Inflammatory macrophage treated with lipopolysaccharide for 4 hours (primary cell): Measurements from ENCODE around the gene TRRAP.
"Not testable (repeated sequence)": the region's sequence is repeated elsewhere in the genome, so short reads cannot be mapped to it uniquely, and the experiment has no call there.

Experiments used
- DNase-seq: peaks from one replicate; pipeline ENCODE4 v3.0.0-alpha.2; 2020

TRRAP gene

GRCh38 chr7:98878365-98879197 is at the start of gene TRRAP:
Gene TRRAP (plus strand): TSS chr7:98878532. CDS start chr7:98881151, 2,619 bp downstream.
- peak; percentile 66 for DNase-seq

- no peak for DNase-seq
Measured at GRCh38 chr7:98830972-98831548, 47.3 kb upstream of the TRRAP start.

DNA sequence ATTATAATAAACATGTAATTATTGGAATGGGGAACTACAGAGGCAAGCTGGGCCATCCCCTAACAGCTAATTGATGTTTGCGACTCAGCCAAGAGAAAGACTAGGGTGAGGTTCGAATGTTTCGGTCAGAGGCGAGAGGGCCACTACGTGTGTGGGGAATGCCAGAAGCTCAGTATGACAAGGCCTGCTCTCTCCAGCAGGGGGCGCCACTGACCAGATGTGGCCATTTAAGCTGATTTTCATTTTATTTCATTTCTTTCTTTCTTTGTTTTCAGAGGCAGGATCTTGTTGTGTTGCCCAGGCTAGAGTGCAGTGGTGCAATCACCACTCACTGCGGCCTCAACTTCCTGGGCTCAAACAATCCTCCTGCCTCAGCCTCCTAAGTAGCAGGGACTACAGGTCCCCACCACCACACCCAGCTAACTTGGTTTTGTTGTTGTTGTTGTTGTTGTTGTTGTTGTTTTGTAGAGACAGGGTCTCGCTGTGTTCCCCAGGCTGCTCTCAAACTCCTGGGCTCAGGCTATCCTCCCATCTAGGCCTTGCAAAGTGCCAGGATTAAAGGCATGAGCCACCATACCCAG is 46.6 kb upstream of the TRRAP start:
- peak; percentile 45 for DNase-seq

DNA sequence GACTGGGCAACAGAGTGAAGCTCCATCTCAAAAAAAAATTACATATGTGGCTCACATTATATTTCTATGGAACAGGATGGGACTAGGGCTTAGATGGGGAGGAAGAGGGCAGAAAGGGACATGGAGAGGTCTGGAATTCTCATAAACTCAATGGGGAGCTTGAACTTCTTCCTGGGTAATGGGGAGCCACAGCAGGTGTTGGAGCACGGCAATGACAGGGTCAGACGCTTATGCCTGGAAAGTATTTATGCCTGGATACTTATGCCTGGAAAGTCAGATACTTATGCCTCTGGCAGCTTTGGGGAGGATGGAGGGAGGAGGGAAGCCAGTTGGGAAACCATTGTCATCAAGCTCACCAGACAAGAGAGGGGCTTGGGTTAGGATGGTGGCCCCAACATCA is 45.3 kb upstream of the TRRAP start:
- DNase-seq = no peak

DNA sequence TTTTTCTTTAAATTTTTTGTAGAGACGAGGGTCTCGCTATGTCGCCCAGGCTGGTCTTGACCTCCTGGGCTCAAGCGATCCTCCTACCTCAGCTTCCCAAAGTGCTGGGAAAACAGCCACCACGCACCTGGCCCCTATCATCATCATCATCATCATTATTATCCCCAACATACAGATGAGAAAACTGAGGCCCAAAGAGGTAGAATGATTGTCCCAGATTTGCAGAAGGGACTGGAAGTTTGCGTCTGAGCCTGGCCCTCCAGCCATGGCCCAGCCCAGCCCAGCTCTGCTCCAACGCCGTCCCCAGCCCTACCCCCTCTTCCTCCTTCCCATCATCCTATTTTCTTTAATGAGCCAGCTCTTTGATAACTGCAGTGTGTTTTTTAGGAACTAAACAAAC is 43.4 kb upstream of the TRRAP start:
- no peak for DNase-seq

DNA sequence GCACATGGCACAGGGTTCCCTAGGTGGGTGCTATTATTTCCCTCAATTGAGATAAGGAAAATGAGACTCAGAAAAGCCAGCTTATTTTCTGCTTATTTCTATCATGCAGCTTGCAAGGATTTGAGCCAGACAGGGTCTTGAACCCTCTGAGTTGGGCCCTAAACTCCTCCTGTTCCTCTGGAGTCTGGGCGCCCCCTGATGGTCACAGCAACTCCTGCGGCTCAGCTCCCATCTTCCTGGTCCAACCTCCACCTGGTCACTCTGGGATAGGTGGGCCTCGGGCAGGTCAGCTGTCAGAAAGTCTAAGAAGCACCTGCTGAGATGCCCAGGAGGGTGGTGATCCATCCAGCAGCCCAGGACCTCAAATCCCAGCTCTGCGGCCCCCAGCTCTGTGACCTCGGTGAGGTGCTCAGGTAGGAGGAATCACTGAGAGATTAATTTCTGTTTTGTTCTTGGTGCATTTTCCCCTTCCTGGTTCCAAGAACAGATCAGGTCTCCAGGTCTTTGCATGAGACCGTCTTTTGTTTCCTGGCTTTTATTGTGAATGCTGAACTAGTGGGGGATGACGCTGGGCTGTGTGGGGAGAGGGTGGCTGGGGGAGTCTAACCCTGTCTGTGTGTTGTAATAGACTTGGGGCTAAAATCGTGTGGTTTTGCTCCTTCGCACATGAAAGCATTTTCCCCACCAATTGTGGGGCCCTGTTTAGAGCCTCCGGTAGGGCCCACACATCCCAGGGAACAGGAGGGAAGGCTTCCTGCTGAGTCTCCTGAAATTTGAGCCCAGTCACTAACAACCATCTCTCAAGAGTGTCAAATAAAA is 41.3 kb upstream of the TRRAP start:
- peak; percentile 9 for DNase-seq

GRCh38 chr7:98837630-98837972 is 40.7 kb upstream of the TRRAP start:
- DNase-seq = no peak

DNA sequence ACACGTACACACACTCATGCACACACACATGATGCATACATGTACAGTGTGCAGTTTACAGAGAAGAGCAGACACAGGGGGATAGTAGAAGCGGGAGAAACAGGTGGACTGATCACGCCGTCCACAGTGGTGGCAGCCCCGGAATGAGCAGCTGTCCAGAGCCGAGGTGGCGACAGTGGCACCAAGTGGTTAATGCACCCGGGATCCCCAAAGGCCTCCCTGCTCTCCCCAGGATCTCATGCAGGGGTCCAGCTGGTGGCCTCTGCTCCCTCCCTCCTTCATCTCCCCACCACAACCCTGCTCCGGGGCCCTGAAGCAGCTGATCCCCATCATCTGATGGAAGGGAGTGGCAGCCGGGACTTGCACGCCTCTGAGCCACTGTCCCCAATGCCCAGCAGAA is 38.2 kb upstream of the TRRAP start:
- DNase-seq = no peak

DNA sequence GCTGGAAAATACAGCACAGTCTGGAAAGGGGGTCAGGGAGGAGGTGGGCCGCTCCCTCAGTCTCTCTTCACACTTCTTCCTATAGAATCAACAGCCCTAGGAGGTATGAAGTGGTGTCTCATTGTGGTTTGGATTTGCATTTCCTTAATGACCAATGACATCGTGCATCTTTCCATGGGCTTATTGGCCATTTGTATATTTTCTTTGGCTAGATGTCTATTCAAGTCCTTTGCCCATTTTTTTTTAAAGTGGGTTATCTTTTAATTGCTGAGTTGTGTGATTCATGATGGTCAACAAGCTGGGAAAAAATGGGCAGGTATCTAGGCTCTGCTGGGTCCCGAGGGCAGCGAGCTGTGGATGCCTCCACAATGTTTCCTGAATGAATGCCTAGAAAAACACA is 37.6 kb upstream of the TRRAP start:
- DNase-seq = no peak

DNA sequence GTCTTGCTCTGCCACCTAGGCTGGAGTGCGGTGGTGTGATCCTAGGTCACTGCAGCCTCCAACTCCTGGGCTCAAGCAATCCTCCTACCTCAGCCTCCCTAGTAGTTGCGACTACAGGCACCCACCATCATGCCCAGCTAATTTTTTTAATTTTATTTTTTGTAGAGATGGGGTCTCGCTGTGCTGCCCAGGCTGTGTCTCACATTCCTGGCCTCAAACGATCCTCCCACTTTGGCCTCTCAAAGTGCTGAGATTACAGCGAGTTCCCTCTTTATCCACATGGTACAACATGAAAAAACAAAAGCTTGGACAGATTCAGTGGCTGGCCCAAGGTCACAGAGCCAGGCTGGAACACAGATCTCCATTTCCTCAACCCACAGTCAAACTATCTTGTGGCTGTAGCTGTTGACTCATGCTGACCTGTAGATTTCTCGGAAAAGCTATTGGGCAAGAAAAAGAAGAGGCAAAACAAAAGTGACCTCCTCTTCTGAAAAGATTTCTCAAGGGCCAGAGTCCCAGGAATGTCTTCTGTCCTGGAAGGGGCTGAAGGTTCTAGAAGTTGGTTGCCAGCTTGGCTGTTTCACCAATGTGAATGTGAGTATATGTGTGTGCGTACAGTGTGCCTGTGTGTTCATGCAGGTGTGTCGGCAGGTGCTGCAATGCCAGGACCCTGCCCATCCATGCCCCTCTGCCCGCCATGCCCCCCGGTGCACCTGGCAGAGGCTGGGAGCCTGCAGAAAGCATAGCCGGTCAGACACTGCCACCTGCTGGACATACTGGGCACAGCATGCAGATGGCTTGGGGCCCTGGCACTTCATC is 36.9 kb upstream of the TRRAP start:
- peak; percentile 54 for DNase-seq

GRCh38 chr7:98842552-98842951 is 35.8 kb upstream of the TRRAP start:
- not testable (repeated sequence) for DNase-seq

- DNase-seq = no peak
Measured at GRCh38 chr7:98848918-98849317, 29.4 kb upstream of the TRRAP start.

DNA sequence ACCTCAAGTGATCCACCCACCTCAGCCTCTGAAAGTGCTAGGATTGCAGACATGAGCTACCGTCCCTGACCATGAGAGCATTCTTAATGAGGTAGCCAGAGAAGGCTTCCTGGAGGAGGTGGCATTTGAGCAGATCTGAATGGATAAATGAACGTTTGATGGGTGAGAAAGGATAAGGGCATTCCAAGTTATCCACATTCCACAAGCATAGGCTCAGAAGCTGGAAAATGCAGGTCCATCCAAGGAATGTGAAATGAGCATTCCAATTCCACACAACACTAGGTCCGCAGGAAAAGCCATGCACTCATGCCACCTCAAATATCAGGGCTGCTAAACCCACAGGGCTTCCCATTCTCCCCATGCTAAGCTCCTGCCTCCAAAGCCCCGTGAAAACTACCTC is 25.5 kb upstream of the TRRAP start:
- DNase-seq = no peak

DNA sequence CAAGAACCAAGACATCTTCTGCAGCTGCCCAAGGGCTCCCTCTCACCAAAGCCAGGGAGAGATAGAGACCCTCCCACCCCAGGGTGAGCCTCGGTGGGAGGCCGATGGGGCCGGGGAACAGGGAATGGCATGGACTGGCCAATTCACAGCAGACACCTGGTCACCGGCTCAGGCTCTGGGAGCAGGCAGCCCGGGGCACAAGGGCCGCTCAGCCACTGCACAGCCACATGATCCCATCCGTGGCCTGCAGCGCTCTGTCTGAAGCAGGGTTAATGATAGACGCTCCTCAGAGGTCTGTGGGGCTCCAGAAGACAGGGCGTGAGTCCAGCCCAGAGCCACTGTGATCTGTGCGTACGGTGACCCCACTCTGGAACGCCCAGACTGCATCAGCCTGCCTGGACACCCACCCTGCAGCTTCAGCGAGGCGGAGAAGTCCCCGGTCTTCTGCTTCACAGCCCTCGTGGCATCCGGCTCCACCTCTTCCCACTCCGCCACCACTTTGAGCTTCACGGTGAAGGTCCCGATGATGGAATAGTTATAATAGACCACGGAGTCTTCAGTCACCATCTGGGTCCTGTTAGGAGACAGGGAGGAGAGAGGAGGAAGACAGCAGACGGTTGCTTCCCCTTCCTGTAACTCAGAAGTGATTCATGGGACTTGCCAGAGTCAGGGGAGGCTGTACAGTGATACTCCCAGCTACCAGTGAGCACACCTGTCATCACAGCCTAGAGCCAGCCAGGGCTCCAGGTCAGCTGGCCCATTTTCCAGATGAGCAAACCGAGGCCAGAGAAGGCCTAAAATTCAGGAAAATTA is 22.5 kb upstream of the TRRAP start:
- no peak for DNase-seq

GRCh38 chr7:98860071-98860470 is 18.3 kb upstream of the TRRAP start:
- peak; percentile 25 for DNase-seq

DNA sequence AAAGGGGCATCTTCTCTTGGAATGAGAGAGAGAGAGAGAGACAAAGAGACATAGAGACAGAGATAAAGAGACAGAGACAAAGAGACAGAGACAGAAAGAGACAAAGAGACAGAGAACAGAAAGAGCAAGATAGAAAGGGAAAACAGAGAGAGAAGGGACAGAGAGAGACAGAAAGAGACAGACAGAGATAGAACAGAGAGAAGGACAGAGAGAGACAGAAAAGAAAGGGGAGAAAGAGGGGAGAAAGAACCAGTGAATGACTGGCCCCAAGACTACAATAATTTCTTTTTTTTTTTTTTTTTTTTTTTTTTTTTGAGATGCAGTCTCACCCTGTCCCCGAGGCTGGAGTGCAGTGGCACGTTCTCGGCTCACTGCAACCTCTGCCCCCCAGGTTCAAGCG is 16.1 kb upstream of the TRRAP start:
- DNase-seq = no peak

- no peak for DNase-seq
Measured at GRCh38 chr7:98862716-98863420, 15.5 kb upstream of the TRRAP start.

DNA sequence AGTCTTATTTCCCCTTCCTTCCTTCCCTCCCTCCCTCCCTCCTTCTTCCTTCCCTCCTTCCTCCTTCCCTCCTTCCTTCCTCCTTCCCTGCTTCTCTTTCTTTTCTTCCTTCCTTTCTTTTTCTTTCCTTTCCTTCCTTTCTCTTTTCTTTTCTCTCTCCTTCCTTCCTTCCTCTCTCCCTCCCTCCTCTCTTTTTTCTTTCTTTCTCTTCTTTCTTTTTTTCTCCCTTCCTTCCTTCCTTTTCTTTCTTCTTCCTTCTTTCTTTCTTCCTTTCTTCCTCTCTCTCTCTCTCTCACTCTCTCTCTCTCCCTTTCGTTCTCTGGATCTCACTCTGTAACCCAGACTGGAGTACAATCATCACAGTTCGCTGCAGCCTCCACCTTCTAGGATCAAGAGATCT is 14.7 kb upstream of the TRRAP start:
- no peak for DNase-seq

- DNase-seq = peak; percentile 68
Measured at GRCh38 chr7:98864731-98865453, 13.4 kb upstream of the TRRAP start.

DNA sequence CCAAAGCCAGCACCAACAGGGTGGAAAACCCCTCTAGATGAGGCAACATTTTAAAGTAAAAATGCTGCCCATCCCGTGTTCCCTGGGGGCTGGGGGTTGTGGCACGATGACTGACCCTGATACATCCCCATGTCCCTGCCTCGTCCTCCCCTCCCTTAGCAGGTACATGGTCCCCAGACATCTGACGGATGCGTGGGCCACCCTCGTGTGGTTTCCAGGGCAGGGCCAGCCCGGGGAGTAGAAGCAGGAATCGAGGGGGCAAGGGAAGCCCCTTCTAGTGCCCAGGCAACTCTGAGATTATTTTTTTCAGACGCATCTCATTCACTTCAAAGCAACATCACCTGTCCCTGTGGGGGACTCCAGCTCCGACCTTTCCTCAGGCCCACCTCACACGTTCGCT is 12.0 kb upstream of the TRRAP start:
- DNase-seq = no peak
